IPS-18c (cell line): ENCODE results near the gene HS3ST3B1.

ENCODE experiments used
- H3K4me3 ChIP-seq: 2 replicates; pipeline ENCODE4 v1.7.0; 2013; ENCODE audit warnings: low read depth, mild to moderate bottlenecking, low read length, moderate library complexity; ENCODE audit not compliant: insufficient read depth
- H3K9me3 ChIP-seq: one replicate; pipeline ENCODE4 v1.6.1; 2013; ENCODE audit warnings: mild to moderate bottlenecking, low read length, moderate library complexity; ENCODE audit not compliant: control insufficient read depth, insufficient read depth

HS3ST3B1 gene

DNA sequence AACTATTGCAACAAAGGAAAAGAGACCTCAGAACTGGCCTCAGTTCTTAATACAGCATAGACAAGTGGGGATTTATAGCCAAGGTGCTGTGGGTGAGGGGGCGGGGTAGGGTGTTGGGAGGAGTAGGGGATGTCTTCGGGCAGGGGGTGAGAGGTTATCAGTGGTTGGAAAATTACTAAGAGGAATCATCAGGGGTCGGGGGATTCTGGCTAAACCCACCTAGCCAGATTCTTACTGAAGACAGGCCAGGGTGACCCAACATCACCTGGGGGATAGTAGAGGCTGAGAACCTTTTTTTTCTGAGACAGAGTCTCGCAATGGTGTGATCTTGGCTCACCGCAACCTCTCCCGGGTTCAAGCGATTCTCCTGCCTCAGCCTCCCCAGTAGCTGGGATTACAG is 32.6 kb downstream of the HS3ST3B1 start:
- Histone ChIP-seq H3K9me3 (no peaks in the 10 kb centered on the region), H3K4me3 (no peak overlapping the region)

DNA sequence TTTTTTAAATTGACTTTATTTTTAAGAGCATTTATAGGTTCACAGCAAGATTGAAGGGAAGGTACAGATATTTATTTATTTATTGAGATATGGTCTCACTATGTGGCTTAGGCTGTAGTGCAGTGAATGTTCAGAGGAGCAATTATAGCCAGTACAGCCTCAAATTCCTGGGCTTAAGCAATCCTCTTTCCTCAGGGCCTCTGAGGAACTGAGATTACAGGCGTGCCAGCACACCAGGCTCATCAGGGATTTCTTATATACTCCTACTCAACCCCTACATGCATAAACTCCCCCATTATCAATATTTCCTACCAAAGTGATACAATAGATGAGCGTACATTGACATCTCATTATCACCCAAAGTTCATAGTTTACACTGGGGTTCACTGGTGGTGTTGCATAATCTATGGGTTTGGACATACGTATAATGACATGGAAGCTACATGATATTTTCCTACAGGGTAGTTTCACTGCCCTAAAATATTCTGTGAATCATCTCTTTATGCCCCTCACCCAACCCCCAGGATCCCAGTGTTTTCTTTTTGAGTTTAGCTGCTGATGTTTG is 33.5 kb downstream of the HS3ST3B1 start:
- H3K9me3 ChIP-seq: no peaks in the 10 kb centered on the region
- no peak overlapping the region for H3K4me3 ChIP-seq

DNA sequence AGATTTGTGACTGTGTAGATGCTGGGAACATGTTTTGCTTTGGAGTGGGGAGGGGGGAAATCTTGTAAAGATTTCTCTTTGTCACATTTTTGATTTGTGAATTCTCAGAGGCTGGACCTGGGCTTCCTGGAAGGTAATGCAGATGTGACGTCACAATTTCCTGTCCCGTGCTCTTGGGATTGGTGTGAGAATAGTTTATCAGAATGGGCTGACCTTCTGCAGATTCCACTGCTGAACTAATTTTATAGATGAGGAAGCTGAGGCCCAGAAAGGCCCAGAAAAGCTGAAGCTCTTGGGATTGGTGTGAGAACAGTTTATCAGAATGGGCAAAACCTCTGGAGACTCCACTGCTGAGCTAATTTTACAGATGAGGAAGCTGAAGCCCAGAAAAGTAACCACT is 34.0 kb downstream of the HS3ST3B1 start:
- Histone ChIP-seq H3K9me3 (no peaks in the 10 kb centered on the region), H3K4me3 (no peak overlapping the region)

DNA sequence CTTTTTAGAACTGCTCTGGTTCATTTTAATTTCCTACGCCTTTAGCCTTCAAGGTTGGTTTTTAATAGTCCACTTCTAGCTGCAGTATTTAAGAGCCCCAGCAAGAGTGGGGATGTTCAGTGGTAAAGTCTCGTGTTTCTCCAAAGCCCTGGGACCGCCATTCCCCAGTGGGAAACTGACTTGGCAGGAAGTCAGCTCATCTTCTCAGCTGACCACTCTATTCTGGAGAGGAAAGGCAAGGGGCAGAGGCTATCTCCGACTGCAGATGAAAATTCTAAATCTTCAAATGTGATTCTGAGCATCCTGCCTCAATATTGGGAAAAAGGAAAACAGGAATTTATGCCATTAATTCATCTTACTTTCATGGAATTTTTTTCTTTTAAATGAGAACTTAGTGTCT is 35.5 kb downstream of the HS3ST3B1 start:
- no peak overlapping the region for H3K4me3 ChIP-seq
- H3K9me3 ChIP-seq: no peaks in the 10 kb centered on the region

DNA sequence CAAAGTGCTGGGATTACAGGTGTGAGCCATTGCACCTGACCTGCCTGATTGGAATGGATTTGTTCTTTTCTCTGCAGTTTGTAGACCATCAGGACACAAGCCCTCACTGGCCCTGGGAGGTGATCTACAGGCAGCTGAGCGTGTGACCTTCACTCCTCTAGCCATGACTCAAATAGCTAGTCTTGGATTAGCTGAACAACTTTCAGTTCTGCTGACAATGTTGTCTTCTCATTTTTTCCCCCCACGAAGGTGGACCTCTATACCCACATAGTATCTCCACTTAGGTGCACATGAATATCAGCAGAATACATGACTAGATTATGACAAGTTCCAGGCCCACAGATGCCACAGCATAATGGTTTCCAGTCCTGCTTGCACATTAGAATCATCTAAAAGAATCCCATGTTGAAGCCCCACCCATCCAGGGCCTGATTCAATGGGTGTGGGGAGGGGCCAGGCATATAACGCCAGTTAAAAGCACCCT is 36.8 kb downstream of the HS3ST3B1 start:
- H3K9me3 ChIP-seq: no peaks in the 10 kb centered on the region
- H3K4me3 ChIP-seq: no peak overlapping the region

DNA sequence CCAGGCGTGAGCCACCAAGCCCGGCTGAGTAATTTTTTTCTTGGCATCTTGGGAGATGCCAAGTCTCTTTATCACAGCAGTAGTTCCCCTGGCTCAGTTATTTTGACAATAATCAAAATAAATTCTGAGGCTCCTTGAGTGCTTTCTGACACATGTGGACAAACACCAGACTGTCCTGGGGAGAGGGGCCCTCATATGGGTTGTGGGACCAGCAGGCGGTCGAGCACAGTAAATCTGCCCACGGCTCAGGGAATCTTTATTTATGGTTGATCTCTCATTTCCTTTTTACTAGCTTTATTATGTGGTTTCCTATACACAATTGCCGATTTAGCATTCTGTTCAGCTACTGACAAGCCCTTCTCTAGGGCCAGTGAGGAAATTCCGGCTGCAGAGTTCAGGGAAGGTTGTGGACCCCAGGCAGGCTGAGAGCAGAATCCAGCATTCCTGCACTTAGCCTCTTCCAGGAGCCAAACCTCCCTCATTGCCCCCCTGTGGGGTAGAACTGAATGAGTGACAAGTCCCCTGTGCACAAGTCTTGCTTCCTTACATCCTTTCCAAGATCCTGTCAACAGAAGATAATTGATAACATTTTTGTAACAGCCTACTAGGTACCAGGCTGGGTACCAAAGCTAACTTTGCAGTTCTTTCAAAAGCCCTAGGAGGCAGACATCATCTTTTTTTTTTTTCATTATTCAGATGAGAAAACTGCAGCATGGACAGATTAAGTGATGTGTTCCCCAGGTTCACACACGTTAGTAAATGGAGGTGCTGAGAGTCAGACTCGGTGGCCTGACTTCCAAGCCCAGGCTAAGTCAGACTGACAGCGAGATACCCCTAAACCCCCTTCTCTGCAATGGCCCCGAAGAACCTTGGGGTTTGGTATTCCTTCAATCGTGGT is 40.2 kb downstream of the HS3ST3B1 start:
- Histone ChIP-seq H3K4me3 (no peak overlapping the region), H3K9me3 (no peaks in the 10 kb centered on the region)

DNA sequence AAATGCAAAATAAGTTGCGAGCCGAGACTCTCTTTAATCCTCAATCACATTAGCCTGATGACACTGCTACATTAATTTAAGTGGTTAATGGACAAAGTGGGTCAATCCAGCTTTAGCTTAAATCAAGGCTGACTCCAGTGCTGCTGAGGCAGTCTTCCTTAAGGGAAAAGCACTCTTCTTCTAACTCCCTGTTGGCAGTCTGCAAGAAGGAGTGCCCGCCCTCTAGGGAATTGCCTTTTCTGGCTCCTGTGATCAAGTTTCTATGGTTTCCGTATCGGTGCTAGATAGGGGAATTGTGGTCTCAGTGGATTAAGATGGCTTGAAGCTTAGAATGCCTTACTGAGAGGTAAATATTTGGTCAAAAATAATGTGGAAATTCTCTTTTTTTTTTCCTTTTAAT is 41.0 kb downstream of the HS3ST3B1 start:
- H3K4me3 ChIP-seq: no peak overlapping the region

DNA sequence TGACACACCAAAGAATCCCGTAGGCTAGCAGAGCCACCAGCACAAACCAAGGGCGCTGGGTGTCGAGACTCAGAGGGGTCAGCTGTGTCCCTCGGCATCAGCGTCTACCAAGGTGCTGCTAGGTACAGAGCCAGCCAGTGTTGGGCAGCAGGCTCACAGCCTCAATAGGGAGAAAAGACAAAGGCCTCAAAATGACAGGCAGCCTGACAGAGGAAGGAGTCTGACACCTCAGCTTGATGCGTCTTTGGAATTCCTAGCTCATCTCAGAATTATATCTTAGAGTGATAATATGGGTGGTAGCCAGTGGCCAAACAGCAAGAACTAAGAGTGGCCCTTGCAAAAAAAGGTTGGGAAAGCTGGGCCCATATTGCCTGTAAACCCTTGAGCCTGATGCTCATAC is 45.9 kb downstream of the HS3ST3B1 start:
- H3K9me3 ChIP-seq: no peaks in the 10 kb centered on the region

More for the DNA sequence above, 41.0 kb downstream of the HS3ST3B1 start:
- H3K9me3 ChIP-seq: no peaks in the 10 kb centered on the region

DNA sequence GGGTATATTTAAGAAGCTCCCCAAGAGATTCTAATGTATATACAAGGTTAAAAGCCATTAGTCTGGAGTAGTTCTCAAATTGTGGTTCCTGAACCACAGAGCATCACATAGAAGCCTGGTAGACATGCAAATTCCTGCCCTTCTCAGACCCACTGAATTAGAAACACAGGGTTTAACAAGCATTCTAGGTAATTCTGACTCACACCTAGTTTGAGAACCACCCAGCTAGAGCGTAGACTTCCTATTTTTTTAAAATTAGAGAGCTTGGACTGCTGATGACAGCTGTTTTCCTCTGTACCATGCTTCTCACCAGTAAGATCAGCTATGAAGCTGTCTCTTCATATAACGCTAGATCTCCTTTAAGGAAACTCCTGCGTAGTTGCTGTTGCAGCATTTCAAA is 50.6 kb downstream of the HS3ST3B1 start:
- Histone ChIP-seq H3K9me3 (no peaks in the 10 kb centered on the region), H3K4me3 (no peak overlapping the region)

More for the DNA sequence above, 45.9 kb downstream of the HS3ST3B1 start:
- no peak overlapping the region for H3K4me3 ChIP-seq

DNA sequence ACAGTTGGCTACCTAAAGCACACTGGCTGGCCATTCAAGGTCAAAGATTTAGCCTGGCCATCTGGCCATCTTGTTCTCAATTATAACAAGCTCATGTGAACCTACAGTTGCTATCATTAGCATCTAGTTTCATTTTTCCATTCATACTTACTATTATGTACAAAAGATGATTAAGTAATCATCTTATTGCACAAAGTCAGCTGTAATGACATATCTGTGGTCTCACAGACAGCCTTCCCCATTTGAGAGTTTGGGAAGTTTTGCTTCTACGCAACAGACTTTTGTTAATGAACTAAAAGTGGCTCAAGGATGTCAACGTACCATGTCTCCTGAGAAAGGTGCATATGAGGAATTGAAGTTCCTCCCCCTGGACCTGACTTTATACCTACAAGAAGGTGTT is 51.3 kb downstream of the HS3ST3B1 start:
- Histone ChIP-seq H3K4me3 (no peak overlapping the region), H3K9me3 (no peaks in the 10 kb centered on the region)

DNA sequence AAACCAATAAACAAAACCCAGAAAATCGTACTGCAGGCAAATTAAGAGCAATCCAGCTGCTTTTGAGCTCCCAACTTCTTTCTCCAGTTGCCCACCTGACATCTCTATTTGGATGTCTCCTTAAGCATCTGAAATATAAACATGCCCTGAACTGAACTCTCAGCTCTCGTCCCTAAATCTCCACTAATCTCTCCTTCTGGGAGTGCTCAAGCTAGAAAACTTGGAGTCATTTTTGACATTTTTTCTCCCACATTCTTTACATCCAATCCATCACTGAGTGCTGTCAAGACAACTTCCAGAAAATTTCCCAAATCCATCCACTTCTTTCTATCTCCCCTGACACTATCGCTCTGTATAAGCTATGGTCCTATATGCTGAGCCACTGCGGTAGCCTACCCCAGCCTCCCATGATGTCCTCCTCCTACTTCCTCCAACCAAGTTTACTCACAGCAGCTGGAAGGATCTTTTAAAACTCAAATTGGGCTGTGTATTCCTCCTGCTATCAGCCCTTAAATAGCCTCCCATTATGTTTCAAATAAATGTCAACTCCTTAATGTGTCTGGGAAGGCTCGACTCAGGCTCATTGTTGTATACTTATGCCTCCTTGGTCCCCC is 53.1 kb downstream of the HS3ST3B1 start:
- H3K4me3 ChIP-seq: no peak overlapping the region
- H3K9me3 ChIP-seq: no peaks in the 10 kb centered on the region

DNA sequence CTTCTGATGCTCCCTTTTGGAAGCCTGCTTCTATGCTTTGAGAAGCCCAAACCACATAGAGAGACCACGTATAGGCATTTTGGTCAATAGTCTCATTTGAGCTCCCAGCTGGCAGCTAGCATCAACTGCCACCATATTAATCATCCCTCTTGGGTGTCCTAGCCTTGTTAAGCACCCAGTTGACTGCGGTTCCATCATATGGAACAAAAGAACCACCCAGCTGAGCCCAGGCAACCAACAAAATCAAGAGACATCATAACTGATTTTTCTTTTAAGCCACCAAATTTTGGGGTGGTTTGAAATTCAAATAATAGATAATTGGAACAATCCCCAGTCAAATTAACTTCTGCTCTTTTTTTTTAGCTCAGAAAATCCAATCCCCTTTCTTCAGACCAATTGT is 53.9 kb downstream of the HS3ST3B1 start:
- no peak overlapping the region for H3K4me3 ChIP-seq
- H3K9me3 ChIP-seq: no peaks in the 10 kb centered on the region

DNA sequence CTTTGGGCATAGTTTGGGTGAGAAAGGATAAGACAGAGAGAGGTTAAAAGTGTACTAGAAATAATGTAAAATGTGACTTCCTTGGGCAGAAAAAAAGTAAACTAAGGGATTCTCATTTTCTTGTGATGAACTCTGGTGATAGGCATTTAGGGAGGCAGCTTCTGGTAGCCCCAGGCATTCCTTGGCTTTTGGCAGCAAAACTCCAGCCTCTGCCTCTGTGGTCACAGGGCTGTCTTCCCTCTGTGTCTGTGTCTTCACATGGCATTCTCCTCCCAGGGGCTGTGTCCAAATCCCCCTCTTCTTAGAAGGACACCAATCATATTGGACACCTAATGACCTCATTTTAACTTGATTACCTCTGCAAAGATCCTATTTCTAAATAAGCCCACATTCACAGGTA is 54.7 kb downstream of the HS3ST3B1 start:
- no peak overlapping the region for H3K4me3 ChIP-seq
- H3K9me3 ChIP-seq: no peaks in the 10 kb centered on the region

DNA sequence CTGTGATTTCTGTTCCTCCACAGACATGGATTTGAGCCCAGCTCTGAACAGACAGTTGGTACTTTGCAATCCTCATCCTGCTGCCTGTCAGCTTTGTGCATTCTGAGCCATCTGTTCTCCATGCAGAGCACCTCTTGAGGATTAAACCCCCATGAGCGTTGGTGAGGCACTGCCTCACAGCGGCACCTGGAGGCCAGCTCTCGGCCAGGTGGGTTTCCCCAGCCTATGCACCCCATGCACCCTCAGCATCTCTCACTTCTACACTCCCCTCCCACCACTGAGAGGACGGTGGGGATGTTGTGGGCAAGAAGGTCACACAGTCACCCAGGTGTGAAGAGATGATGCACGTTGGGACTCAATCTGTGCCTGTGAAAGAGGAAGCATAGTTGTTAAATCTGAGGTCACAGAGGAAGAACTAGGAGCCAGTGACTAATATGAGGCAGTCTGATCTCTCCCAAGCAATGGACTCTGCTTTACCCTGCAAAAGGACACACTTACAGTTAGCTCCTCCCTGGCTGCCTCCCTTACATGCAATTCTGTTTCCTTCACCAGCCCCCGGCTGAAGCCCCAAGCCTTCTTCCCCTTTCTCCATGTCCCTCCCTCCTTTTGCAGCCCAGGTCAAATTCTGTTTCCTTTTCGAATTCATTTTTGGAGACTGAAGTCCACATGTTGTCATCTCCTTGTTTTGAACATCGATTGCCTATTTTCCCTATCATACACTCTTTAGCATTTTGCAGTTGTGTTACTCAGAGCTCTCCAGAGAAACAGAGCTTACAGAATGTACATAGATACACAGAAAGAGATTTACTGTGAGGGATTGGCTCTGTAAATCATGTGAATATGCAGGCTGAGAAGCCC is 58.5 kb downstream of the HS3ST3B1 start:
- no peaks in the 10 kb centered on the region for H3K9me3 ChIP-seq
- H3K4me3 ChIP-seq: no peak overlapping the region

DNA sequence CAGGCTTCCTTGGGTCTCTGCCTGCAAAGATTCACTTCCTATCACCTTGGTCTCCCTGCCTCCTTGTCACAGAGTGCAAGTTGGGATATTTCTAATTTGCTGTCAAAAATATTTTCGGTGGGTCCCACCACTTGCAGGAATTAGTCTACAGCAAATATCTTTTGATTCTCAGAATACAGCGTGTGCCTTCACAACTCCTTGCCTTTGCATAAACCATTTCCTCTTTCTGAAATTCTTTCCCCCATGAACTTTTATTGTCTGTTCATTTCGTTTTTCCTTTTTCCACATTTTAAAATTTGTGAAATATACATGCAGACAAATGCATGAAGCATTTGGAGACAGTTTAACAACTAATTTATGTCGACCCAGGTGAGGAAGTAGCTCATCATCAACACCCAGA is 60.0 kb downstream of the HS3ST3B1 start:
- Histone ChIP-seq H3K9me3 (no peaks in the 10 kb centered on the region), H3K4me3 (no peak overlapping the region)

DNA sequence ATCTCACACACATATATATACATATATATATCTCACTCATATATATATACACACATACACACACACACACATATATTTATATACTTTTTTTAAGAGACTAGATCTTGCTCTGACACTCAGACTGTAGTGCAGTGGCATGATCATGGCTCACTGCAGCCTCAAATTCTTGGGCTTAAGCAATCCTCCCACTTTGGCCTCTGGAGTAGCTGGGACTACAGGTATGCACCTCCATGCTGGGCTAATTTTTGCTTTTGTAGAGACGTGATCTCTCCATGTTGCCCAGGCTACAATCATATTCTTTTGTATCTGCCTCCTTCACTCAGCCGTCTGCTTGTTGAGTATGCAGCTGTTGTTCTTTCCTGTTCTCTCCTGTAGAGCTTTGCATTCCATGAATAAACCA is 60.6 kb downstream of the HS3ST3B1 start:
- no peak overlapping the region for H3K4me3 ChIP-seq

DNA sequence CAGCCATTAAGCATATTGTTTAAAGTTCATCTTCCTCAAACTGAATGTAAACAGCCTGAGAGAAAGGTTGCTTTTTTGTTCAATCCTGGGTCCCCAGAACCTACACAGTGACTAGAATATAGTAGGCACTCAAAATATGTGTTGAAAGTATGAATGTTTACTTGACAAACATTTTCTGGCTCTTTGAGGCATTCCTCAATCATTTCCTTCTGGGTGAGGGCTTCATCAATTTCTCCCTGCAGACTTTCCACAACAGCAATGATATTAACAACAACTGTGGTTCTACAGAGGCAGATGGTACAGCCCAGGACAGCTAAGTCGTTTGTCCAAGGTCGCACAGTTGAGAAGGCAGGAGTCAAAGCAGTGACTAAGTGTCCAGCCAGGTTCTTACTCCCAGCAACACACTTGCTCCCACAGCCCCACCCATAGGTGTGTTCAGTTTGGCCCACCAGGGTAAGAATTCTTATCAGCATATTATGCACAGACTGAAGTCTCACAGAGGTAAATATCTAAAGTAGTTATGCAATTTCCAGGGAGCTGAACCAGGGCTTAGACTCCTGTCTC is 61.1 kb downstream of the HS3ST3B1 start:
- no peaks in the 10 kb centered on the region for H3K9me3 ChIP-seq
- no peak overlapping the region for H3K4me3 ChIP-seq

More for the DNA sequence above, 60.6 kb downstream of the HS3ST3B1 start:
- H3K9me3 ChIP-seq: no peaks in the 10 kb centered on the region
